Stimulated activated CD4-positive, alpha-beta T cell treated with anti-CD3 and anti-CD28 coated beads, Interleukin-15, amount 100 ng/mL, for 1 hour (primary cell): Measurements from ENCODE around the gene HOXB6.

Experiments
- DNase-seq, 2 donors: peaks; one replicate each; pipeline ENCODE4 v3.0.0-alpha.2; 2020; ENCODE audit warnings: low read depth in 1 of 2, low spot score in 1 of 2

Gene HOXB6

GRCh38 chr17:48604770-48605329 lies at the start of gene HOXB6:
Gene HOXB6 (minus strand): TSS chr17:48604986. CDS start chr17:48598150, 6,836 bp downstream.
- no peak for DNase-seq

- DNase-seq = no peak
Measured at GRCh38 chr17:48649741-48650140, 45.0 kb upstream of the HOXB6 start.

- DNase-seq = no peak
Measured at GRCh38 chr17:48647963-48648245, 43.1 kb upstream of the HOXB6 start.

- DNase-seq = no peak
Measured at GRCh38 chr17:48647103-48647962, 42.5 kb upstream of the HOXB6 start.

GRCh38 chr17:48646183-48647102 lies 41.7 kb upstream of the HOXB6 start:
- DNase-seq = no peak

- DNase-seq = no peak
Measured at GRCh38 chr17:48645639-48646182, 40.9 kb upstream of the HOXB6 start.

- no peak for DNase-seq
Measured at GRCh38 chr17:48644910-48645557, 40.2 kb upstream of the HOXB6 start.

GRCh38 chr17:48644159-48644558 lies 39.4 kb upstream of the HOXB6 start:
- no peak for DNase-seq

GRCh38 chr17:48643697-48644012 lies 38.9 kb upstream of the HOXB6 start:
- DNase-seq = no peak

GRCh38 chr17:48642843-48643696 lies 38.3 kb upstream of the HOXB6 start:
- no peak for DNase-seq

GRCh38 chr17:48642059-48642842 lies 37.5 kb upstream of the HOXB6 start:
- DNase-seq = no peak

GRCh38 chr17:48641541-48642058 lies 36.8 kb upstream of the HOXB6 start:
- DNase-seq = no peak

GRCh38 chr17:48640858-48641180 lies 36.0 kb upstream of the HOXB6 start:
- no peak for DNase-seq

- no peak for DNase-seq
Measured at GRCh38 chr17:48639982-48640857, 35.4 kb upstream of the HOXB6 start.

GRCh38 chr17:48639136-48639535 lies 34.4 kb upstream of the HOXB6 start:
- DNase-seq = no peak

GRCh38 chr17:48637323-48638260 lies 32.8 kb upstream of the HOXB6 start:
- no peak for DNase-seq
